Myocyte (in vitro differentiated cells): Measurements from ENCODE around the gene ADAM11. TPM values are rescaled to one million over a fixed set of nuclear protein-coding genes. Genes with fewer than 3 reads are reported as not detected.

Source experiments
- DNase-seq: peaks from one replicate; pipeline ENCODE4 v3.0.0-alpha.2; 2012; ENCODE audit warnings: low read depth
- total RNA-seq: library from RNA; depleted of rRNA; stranded (reverse); fragments of >200 nt; gene quantifications from 2 replicates; pipeline ENCODE4 v1.2.3, GENCODE V29; 2014

Gene ADAM11
- total RNA-seq, 1 donor from 2014 or later = 0.16 TPM

GRCh38 chr17:44775136-44775837, 16.5 kb downstream of the ADAM11 start:
- peak; percentile 97 for DNase-seq

DNA sequence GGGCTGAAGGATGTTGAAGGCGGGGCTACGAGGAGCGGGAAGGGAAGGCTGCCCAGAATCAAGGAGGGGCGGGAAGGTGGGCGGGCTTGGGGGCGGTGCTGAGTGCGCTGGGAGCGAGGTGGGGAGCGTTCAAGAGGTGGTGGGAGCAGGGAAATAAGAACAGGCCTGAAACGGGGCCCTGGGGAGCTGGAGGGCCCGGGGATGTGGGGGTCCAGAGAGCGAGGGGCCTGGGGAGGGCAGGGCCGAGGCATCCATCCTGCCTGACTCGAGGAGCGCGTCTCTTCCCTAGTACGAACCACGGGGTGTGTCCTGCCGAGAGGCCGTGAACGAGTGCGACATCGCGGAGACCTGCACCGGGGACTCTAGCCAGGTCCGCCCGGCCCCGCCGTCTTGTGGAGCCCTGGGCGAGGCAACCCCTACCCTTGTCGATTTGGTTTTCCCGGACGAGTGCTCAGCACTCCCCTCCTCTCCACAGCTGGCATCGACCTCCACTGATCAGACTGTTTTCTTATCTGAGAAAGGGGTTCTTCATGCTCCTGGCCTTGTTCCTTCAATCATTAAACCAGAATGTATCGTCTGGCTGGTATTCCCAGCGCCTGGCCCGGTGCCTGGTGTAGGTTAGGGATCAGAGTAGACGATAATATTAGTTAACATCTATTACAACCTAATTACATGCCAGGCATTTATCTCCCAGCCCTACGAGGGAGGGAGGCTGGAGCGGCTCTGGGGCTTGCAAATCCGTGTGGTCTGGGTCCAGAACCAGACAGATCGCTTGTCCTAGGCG, 17.2 kb downstream of the ADAM11 start:
- DNase-seq = no peak

- DNase-seq = no peak
Measured at GRCh38 chr17:44776628-44777393, 18.0 kb downstream of the ADAM11 start.

GRCh38 chr17:44777394-44778348, 18.9 kb downstream of the ADAM11 start:
- no peak for DNase-seq

DNA sequence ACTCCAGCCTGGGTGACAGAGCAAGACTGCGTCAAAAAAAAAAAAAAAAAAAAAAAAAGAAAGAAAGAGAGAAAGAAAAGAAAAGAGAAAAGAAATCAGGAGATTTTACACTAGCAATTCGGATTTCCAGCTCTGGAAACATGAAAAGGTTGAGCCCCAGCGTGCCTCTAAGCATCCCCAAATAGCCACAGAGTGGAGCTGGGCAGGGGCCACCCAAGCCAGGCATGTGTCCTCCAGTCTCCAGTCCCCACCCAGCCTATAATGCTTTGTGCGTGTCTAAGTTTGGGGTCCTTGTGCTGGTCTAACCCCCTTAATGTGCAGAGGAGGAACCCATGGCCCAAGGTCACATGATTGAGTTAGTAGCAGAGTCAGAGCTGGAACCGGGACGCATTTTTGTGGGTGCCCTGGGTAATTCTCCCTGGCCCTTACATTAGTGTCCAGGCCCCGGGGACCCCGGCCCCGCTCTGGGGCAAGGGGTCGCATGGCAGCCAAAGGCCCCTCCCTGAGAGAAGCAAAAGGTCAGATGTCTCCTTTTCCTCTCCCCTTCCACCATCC, 19.9 kb downstream of the ADAM11 start:
- DNase-seq = no peak

- DNase-seq = peak; percentile 81
Measured at GRCh38 chr17:44779211-44780025, 20.6 kb downstream of the ADAM11 start.

DNA sequence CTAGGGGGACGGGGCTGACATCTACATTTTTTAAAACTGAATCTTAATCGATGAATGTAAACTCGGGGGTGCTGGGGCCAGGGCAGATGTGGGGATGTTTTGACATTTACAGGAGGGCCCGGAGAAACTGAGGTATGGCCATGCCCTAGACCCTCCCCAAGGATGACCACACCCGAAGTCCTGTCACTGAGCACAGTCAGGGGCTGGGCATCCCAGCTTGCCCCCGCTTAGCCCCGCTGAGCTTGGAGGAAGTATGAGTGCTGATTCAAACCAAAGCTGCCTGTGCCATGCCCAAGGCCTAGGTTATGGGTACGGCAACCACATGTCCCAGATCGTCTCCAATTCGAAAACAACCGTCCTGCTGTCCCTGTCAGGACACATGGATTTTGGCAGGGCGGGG, 21.4 kb downstream of the ADAM11 start:
- DNase-seq = no peak

GRCh38 chr17:44780845-44781480, 22.2 kb downstream of the ADAM11 start:
- DNase-seq = no peak

GRCh38 chr17:44781551-44782325, 22.9 kb downstream of the ADAM11 start:
- no peak for DNase-seq

- DNase-seq = no peak
Measured at GRCh38 chr17:44782326-44782850, 23.6 kb downstream of the ADAM11 start.

- no peak for DNase-seq
Measured at GRCh38 chr17:44785921-44786320, 27.1 kb downstream of the ADAM11 start.

- DNase-seq = peak; percentile 77
Measured at GRCh38 chr17:44786551-44787081, 27.8 kb downstream of the ADAM11 start.

DNA sequence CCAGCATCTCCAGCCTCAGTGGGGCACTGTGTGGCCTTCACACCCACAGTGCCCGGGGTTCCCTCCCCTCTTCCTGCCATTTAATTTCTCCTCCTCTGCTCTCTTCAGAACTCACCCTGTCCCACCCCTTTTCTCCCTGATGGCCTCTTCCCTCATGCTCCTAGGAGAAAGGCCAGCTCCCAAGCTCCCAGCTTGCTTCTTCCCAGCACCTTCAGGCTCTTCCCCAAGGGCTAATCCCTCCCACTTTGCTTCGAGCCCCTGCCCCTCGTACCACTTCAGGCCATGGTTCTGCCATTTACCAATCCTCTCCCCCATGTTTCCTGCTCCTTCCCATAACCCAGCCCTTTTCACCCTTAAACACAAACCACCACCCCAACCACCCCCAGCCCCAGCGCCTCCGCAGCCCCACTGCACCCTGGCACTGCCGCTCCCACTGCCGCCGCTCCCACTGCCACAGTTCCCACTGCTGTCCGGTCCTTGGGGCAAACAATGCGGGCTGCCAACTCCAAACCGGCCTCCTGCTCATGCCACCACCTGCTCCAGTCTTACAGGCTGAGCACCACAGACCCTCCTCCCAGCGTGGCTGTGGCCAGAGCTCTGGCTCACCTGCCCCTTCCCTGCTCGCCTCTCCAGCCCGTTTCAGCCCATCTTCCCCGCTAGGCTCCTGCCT, 28.6 kb downstream of the ADAM11 start:
- peak; percentile 71 for DNase-seq

DNA sequence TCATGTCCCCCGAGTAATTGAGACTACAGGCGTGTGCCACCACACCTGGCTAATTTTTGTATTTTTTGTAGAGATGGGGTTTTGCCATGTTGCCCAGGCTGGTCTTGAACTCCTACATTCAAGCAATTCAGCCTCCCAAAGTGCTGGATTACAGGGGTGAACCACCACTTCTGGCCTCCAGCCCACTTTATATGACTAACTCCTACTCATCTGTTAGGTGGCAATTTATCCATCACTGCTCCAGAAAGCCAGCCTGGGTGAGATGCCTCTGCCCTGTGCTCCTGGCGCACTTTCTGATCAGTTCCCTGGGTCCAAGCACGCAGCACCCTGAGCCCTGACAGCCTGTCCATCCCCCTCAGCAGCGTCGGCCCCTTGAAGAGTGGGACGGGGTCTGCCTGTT, 29.4 kb downstream of the ADAM11 start:
- DNase-seq = no peak

- no peak for DNase-seq
Measured at GRCh38 chr17:44792276-44792675, 33.5 kb downstream of the ADAM11 start.

DNA sequence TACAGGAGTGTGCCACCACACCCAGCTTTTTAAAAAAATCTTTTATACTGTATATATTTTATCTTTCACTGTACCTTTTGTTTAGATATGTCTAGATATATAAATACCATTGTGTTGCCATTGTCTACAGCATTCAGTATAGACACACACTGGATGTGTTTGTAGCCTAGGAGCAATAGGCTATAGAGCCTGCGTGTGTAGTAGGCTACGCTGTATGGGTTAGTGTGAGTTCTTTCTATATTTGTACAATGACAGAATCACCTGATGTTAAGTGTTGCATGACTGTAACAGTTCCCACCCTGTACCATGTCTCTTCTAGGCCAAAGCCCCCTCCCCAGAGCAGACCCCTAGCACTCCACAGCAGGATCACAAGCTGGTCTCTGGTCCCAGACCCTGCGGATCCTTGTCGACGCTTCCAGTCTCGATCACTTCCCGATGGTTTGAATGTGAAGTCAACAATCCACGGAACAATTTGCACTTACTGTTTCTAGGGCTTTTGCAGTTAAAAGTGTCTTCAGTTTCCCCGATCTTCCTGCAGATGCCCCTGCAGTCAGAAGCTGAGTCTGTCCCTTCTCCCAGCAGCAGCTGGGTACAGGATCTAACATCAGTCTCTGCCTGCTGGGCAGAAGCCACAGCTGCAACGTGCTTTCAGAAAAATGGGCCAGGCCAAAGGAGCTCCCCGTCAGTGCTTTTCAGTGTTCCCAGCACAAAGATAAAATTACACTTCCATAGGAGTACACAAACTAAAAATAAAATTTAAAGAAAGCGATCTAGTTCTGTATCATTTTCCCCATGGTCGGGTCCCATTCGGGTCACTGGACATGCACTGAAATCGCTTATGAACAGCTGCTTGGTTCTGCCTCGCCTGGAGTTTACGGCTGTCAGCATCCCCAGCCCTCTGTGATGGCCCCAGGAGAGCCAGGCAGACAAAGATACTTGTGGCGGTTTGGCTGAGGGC, 35.4 kb downstream of the ADAM11 start:
- DNase-seq = peak; percentile 71
